HepG2 (cell line): ENCODE results near the gene C18orf54. TPM values are rescaled to one million over a fixed set of nuclear protein-coding genes. Genes with fewer than 3 reads are reported as not detected.

Experiments used
- ATAC-seq: fragments of 200-7000 bp; cut with Tn5 transposase; 3 replicates; pipeline ENCODE4 v1.9.1; 2020; ENCODE audit warnings: mild to moderate bottlenecking, moderate library complexity
- BruUV-seq: library from RNA; stranded (reverse); fragments of 400-500 nt; replicated peaks from 2 replicates; lab custom pipeline; 2021; lab: Mats Ljungman, UMichigan
- CTCF ChIA-PET: fragments of 300-600 bp; formaldehyde crosslinking; extraction: SDS; loops from one replicate; lab custom pipeline; 2021; ENCODE audit warnings: low total read pairs, inconsistent platforms, low intra/inter-chr PET ratio; lab: Yijun Ruan, JAX
- POLR2A ChIA-PET: fragments of 350-600 bp; sonication (Branson Sonifier 250); formaldehyde crosslinking; loops from one replicate; lab custom pipeline; 2020; ENCODE audit warnings: antibody characterized with exemption, inconsistent platforms; lab: Yijun Ruan, JAX
- DNase-seq: peaks from one replicate; pipeline ENCODE4 v3.0.0-alpha.2; 2015; ENCODE audit warnings: low spot score
- FAIRE-seq: peaks from 3 replicates; lab custom pipeline; 2011; peaks lifted over from hg19 to GRCh38; lab: Jason Lieb, UNC
- H2AFZ ChIP-seq: one replicate; pipeline ENCODE4 v1.6.1; 2011; ENCODE audit warnings: low read length, inconsistent platforms
- H3K27ac ChIP-seq: fragments of 300-600 bp; 3 replicates; pipeline ENCODE4 v1.8.0; 2011; ENCODE audit warnings: mixed run types, mild to moderate bottlenecking, mixed read lengths, low read length, inconsistent platforms; ENCODE audit not compliant: insufficient read depth; ENCODE audit errors: extremely low read length
- H3K27me3 ChIP-seq, 2 experiments: fragments of 200-600 bp in 1 of 2; 2 replicates in 1 of 2; 3 replicates in 1 of 2; pipeline versions ENCODE4 v1.6.0 to v1.8.0; 2011; ENCODE audit warnings: low read length in 2 of 2, mild to moderate bottlenecking in 2 of 2, moderate library complexity in 2 of 2, inconsistent platforms in 1 of 2; ENCODE audit not compliant: insufficient read depth in 2 of 2, control insufficient read depth in 1 of 2
- H3K36me3 ChIP-seq, 2 experiments: fragments of 200-600 bp in 1 of 2; replicated peaks in 1 of 2; 2 replicates in 1 of 2; 3 replicates in 1 of 2; pipeline versions ENCODE4 v1.5.1 to v1.8.0; 2011; ENCODE audit warnings: low read length in 2 of 2, inconsistent platforms in 1 of 2; ENCODE audit not compliant: insufficient read depth in 2 of 2, control insufficient read depth in 1 of 2
- H3K4me1 ChIP-seq: 2 replicates; pipeline ENCODE4 v1.5.1; 2012; ENCODE audit warnings: low read length, inconsistent platforms; ENCODE audit not compliant: insufficient read depth
- H3K4me2 ChIP-seq: 2 replicates; pipeline ENCODE4 v1.6.0; 2011; ENCODE audit warnings: low read depth, low read length, inconsistent platforms
- H3K4me3 ChIP-seq, 3 experiments: fragments of 200-600 bp in 1 of 3; sonication (generic), shearing (Covaris generic) in 1 of 3; replicated peaks in 1 of 3; 2 replicates each; pipeline ENCODE4 v1.5.1; 2011 to 2016; ENCODE audit warnings: low read length in 3 of 3, inconsistent platforms in 2 of 3, low read depth in 2 of 3, mild to moderate bottlenecking in 2 of 3, control low read depth in 1 of 3, mixed read lengths in 1 of 3; ENCODE audit not compliant: insufficient read depth in 1 of 3
- H3K79me2 ChIP-seq: one replicate; pipeline ENCODE4 v1.6.1; 2011; ENCODE audit warnings: low read length, inconsistent platforms; ENCODE audit not compliant: insufficient read depth
- H3K9ac ChIP-seq: 2 replicates; pipeline ENCODE4 v1.6.0; 2011; ENCODE audit warnings: mild to moderate bottlenecking, low read depth, low read length, inconsistent platforms; ENCODE audit not compliant: insufficient read depth
- H3K9me3 ChIP-seq: 2 replicates; pipeline ENCODE4 v1.5.1; 2012; ENCODE audit warnings: mild to moderate bottlenecking, low read length
- H4K20me1 ChIP-seq: 2 replicates; pipeline ENCODE4 v1.6.0; 2011; ENCODE audit warnings: inconsistent platforms, mild to moderate bottlenecking, low read length, moderate library complexity; ENCODE audit not compliant: insufficient read depth
- AFF4 ChIP-seq: sonication (generic); formaldehyde crosslinking; IDR thresholded peaks from 2 replicates; pipeline ENCODE4 v1.4.0; 2020; ENCODE audit warnings: missing genetic modification reagents
- ATM ChIP-seq: fragments of 450-650 bp; IDR thresholded peaks from 2 replicates; pipeline ENCODE4 v1.7.1; 2017; ENCODE audit warnings: mild to moderate bottlenecking, borderline replicate concordance
- FOSL2 ChIP-seq: sonication (generic); formaldehyde crosslinking; IDR thresholded peaks from 2 replicates; pipeline ENCODE4 v1.4.0; 2020; ENCODE audit warnings: missing genetic modification reagents
- FOXO4 ChIP-seq: sonication (generic); formaldehyde crosslinking; conservative IDR thresholded peaks from 2 replicates; pipeline ENCODE4 v1.8.1; 2023; ENCODE audit warnings: missing genetic modification reagents
- JUND ChIP-seq: sonication (generic); formaldehyde crosslinking; IDR thresholded peaks from 2 replicates; pipeline ENCODE4 v1.8.0; 2022; ENCODE audit warnings: mild to moderate bottlenecking, missing genetic modification reagents
- MED13 ChIP-seq: sonication (generic); formaldehyde crosslinking; IDR thresholded peaks from 2 replicates; pipeline ENCODE4 v1.5.0; 2020; ENCODE audit warnings: missing genetic modification reagents
- ONECUT2 ChIP-seq: sonication (generic); formaldehyde crosslinking; IDR thresholded peaks from 2 replicates; pipeline ENCODE4 v1.4.0; 2020; ENCODE audit warnings: missing genetic modification reagents
- PHB2 ChIP-seq: fragments of 450-650 bp; IDR thresholded peaks from 2 replicates; pipeline ENCODE4 v1.6.1; 2018; ENCODE audit not compliant: partially characterized antibody
- RBAK ChIP-seq: sonication (generic); formaldehyde crosslinking; IDR thresholded peaks from 2 replicates; pipeline ENCODE4 v1.5.1; 2020; ENCODE audit warnings: mild to moderate bottlenecking, missing genetic modification reagents
- ZBTB14 ChIP-seq: sonication (generic); formaldehyde crosslinking; IDR thresholded peaks from 2 replicates; pipeline ENCODE4 v1.4.0; 2020; ENCODE audit warnings: missing genetic modification reagents
- ZNF124 ChIP-seq: sonication (generic); formaldehyde crosslinking; IDR thresholded peaks from 2 replicates; pipeline ENCODE4 v1.4.0; 2020; ENCODE audit warnings: missing genetic modification reagents
- ZNF317 ChIP-seq: sonication (generic); formaldehyde crosslinking; IDR thresholded peaks from 2 replicates; pipeline ENCODE4 v1.5.0; 2020; ENCODE audit warnings: mild to moderate bottlenecking, missing genetic modification reagents
- WGBS: methylation state at CpG from one replicate; pipeline ENCODE4 v1.1.6; 2017; ENCODE audit warnings: low lambda C conversion rate; 5-methylcytosine and 5-hydroxymethylcytosine counted together
- in situ Hi-C: cut with HindIII; loops from 2 replicates; pipeline ENCODE4 v1.10.0; 2017; ENCODE audit warnings: low pct_unique_long_range_greater_than_20kb; ENCODE audit not compliant: extremely low pct_ligation_motif_present
- intact Hi-C: fragments of 100-400 bp; cut with micrococcal nuclease; formaldehyde crosslinking; loops from one replicate; pipeline ENCODE4 v1.10.0; 2022; ENCODE audit not compliant: unreplicated experiment
- polyA plus RNA-seq, 8 experiments: library from polyadenylated mRNA; depleted of rRNA in 3 of 8; stranded (reverse) in 7 of 8; unstranded in 1 of 8; fragments of >200 nt; fragmentation: Illumina TruSeq in 4 of 8; extraction: Trizol in 4 of 8; gene quantifications; 2 replicates each; pipeline versions ENCODE4 v1.2.1 to v1.2.3, GENCODE V29; 2011 to 2016; ENCODE audit warnings: low read depth in 4 of 8, missing spikeins in 1 of 8, mixed read lengths in 1 of 8; ENCODE audit not compliant: insufficient read depth in 1 of 8
- total RNA-seq, 5 experiments: library from RNA; depleted of rRNA; stranded (reverse); fragments of >200 nt; fragmentation: Illumina TruSeq; extraction: Trizol; gene quantifications; 2 replicates each; pipeline ENCODE4 v1.2.3, GENCODE V29; 2016; ENCODE audit warnings: low read depth in 1 of 5

Gene C18orf54
- total and polyA plus RNA-seq, 2 of the 13 experiments (the other 11 are each of a cell fraction or from before 2014, with no cell fraction given), result 1.8 to 2.5 TPM

DNA sequence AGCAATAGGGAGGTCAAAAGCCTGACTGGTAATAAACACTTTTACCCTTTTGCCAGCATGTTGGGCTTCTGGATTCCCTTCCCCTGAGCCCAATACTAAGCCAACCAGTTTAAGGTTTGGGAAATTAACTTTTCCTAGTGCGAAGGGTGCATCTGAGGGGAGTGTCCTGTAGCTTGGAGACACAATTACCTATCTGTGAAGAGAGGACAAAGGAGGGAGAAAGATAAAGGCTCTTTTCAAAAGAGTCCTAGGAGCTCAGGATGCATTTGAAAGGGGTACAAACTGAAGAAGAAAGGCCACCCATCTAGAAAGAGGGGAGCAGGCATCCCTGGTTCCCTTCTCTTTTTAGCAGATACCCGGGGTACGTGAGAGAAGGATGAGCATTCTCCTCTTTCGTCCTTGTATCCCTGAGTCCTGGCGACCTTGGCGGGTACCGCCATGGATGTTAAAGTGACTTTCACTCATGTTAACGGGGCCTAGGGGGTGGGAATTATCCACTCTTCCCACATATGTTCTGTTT is 25.1 kb downstream of the C18orf54 start (continued):
- TF ChIP-seq ATM (no peak), RBAK (CRISPR knock-in tag) (no peak), FOXO4 (CRISPR knock-in tag) (no peak), AFF4 (CRISPR knock-in tag) (no peak), ZNF124 (CRISPR knock-in tag) (no peak)

DNA sequence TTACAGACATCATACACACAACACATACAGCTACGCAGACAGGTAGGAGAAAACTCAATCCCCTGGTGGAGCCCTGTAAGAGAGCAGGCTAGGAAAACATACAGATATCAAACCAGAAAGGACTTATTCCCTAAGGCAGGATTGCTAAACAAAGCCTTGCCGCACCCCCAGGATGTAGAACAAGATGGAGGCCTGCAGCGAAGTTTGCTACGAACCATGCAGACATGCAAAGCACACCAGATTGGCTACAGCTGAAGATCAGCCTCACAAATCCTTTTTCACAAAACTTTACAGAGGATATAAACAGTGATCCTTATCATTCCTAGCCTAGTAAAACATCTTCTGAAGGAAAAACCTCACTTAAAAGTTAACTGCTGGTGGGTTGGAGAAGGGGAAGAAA is 28.3 kb downstream of the C18orf54 start:
- Histone ChIP-seq H3K4me2 (no peak overlapping the region), H3K4me1 (peaks cover 36% of the 10 kb centered on the region), H2AFZ (no peak overlapping the region), H3K27me3 (no peaks in the 10 kb centered on the region), H3K27ac (no peak overlapping the region), H3K9me3 (no peaks in the 10 kb centered on the region), H3K36me3 (no peaks in the 10 kb centered on the region), H3K79me2 (no peaks in the 10 kb centered on the region), H3K9ac (no peak overlapping the region), H3K4me3 (no peak overlapping the region), H4K20me1 (no peaks in the 10 kb centered on the region)
- ATAC-seq, result no peak
- 84% methylated on average over 4 of the region's 4 CpGs for WGBS
- no peak for FAIRE-seq
- POLR2A ChIA-PET, result no interaction called here
- in situ Hi-C loops, result no loop called here
- TF ChIP-seq ZNF317 (no peak), ZBTB14 (CRISPR knock-in tag) (no peak), PHB2 (no peak), ONECUT2 (CRISPR knock-in tag) (no peak), JUND (CRISPR knock-in tag) (no peak), FOSL2 (CRISPR knock-in tag) (no peak), MED13 (CRISPR knock-in tag) (no peak)
- CTCF ChIA-PET, result no interaction called here
- BruUV-seq, result no TSS peak
- no peak for DNase-seq
- intact Hi-C loops, result loop anchor here (10.0 kb wide), 1 partner anchor 569 kb away; the partner anchor contains the start of gene CCDC68
